Stimulated activated naive CD4-positive, alpha-beta T cell (primary cell): ENCODE results near the gene DNAAF6.

Experiments
- DNase-seq, 6 experiments: peaks; one replicate each; lab custom pipeline; 2025; lab: John Stamatoyannopoulos, UW

Gene DNAAF6

GRCh38 chrX:107293056-107293455 lies 86.6 kb downstream of the DNAAF6 start:
- no peak for DNase-seq
